WTC11 (cell line): ENCODE data around the gene DNAJC12. TPM values are rescaled to one million over a fixed set of nuclear protein-coding genes. Genes with fewer than 3 reads are reported as not detected.

Experiments
- ATAC-seq: fragments of 200-7000 bp; cut with Tn5 transposase; 2 replicates; pipeline ENCODE4 v1.10.0; 2021; ENCODE audit warnings: mild to moderate bottlenecking, moderate library complexity
- CTCF ChIA-PET: fragments of 300-600 bp; sonication (Branson Sonifier 250); formaldehyde crosslinking; loops from one replicate; lab custom pipeline; 2021; ENCODE audit warnings: antibody characterized with exemption; lab: Charles Lee
- POLR2A ChIA-PET: fragments of 350-600 bp; sonication (Branson Sonifier 250); formaldehyde crosslinking; loops from one replicate; lab custom pipeline; 2021; ENCODE audit warnings: antibody characterized with exemption; lab: Charles Lee
- DNase-seq: peaks from one replicate; pipeline ENCODE4 v3.0.0; 2021; ENCODE audit warnings: low spot score
- H3K27ac Mint-ChIP-seq: 2 replicates; pipeline ENCODE4 v1.8.0; 2021; ENCODE audit warnings: mixed read lengths
- H3K27me3 Mint-ChIP-seq: 2 replicates; pipeline ENCODE4 v1.8.0; 2021; ENCODE audit warnings: low read depth, mild to moderate bottlenecking, moderate library complexity, mixed read lengths
- H3K36me3 Mint-ChIP-seq: 2 replicates; pipeline ENCODE4 v1.8.0; 2021; ENCODE audit warnings: mixed read lengths
- H3K4me1 Mint-ChIP-seq: 2 replicates; pipeline ENCODE4 v1.8.0; 2022; ENCODE audit warnings: mixed read lengths
- H3K4me3 Mint-ChIP-seq: 2 replicates; pipeline ENCODE4 v1.8.0; 2021; ENCODE audit warnings: mild to moderate bottlenecking, moderate library complexity, mixed read lengths
- H3K9me3 Mint-ChIP-seq: 2 replicates; pipeline ENCODE4 v1.8.0; 2021; ENCODE audit warnings: mixed read lengths
- ATF2 ChIP-seq: sonication (generic); formaldehyde crosslinking; IDR thresholded peaks from 2 replicates; pipeline ENCODE4 v1.8.1; 2022; ENCODE audit warnings: low read depth, missing genetic modification reagents, borderline replicate concordance
- CBFB ChIP-seq: sonication (generic); formaldehyde crosslinking; IDR thresholded peaks from 2 replicates; pipeline ENCODE4 v1.8.1; 2022; ENCODE audit warnings: mild to moderate bottlenecking, low read depth, missing genetic modification reagents
- CREM ChIP-seq: sonication (generic); formaldehyde crosslinking; IDR thresholded peaks from 2 replicates; pipeline ENCODE4 v1.8.1; 2022; ENCODE audit warnings: mild to moderate bottlenecking, missing genetic modification reagents, moderate library complexity
- ERG ChIP-seq: fragments of 250-450 bp; sonication (Bioruptor Pico); IDR thresholded peaks from 2 replicates; pipeline ENCODE4 v1.8.0; 2021; ENCODE audit warnings: mild to moderate bottlenecking
- GABPB1 ChIP-seq: sonication (generic); formaldehyde crosslinking; IDR thresholded peaks from 2 replicates; pipeline ENCODE4 v1.8.1; 2023; ENCODE audit warnings: mild to moderate bottlenecking, missing genetic modification reagents
- RELA ChIP-seq: sonication (generic); formaldehyde crosslinking; IDR thresholded peaks from 2 replicates; pipeline ENCODE4 v1.8.1; 2022; ENCODE audit warnings: missing genetic modification reagents, mild to moderate bottlenecking, borderline replicate concordance
- SMAD4 ChIP-seq: sonication (generic); formaldehyde crosslinking; IDR thresholded peaks from 2 replicates; pipeline ENCODE4 v1.8.0; 2022; ENCODE audit warnings: mild to moderate bottlenecking, missing genetic modification reagents
- TP53 ChIP-seq: sonication (generic); formaldehyde crosslinking; IDR thresholded peaks from 2 replicates; pipeline ENCODE4 v1.8.1; 2023; ENCODE audit warnings: mild to moderate bottlenecking, missing genetic modification reagents
- USF2 ChIP-seq: sonication (generic); formaldehyde crosslinking; IDR thresholded peaks from 2 replicates; pipeline ENCODE4 v1.8.1; 2023; ENCODE audit warnings: mild to moderate bottlenecking, missing genetic modification reagents, moderate library complexity
- total RNA-seq: library from RNA; stranded (reverse); gene quantifications from 3 replicates; pipeline ENCODE4 v1.2.3, GENCODE V29; 2021
- TF ChIP-seq, protein P1 (sequence below): fragments of 250-450 bp; sonication (Bioruptor Pico); IDR thresholded peaks from 2 replicates; pipeline ENCODE4 v1.9.0; 2021; ENCODE audit warnings: mild to moderate bottlenecking
- TF ChIP-seq, protein P2 (sequence below): sonication (generic); formaldehyde crosslinking; IDR thresholded peaks from 2 replicates; pipeline ENCODE4 v1.8.0; 2023; ENCODE audit warnings: missing genetic modification reagents, mild to moderate bottlenecking, borderline replicate concordance

The DNAJC12 gene
- total RNA-seq, 1 experiment from 2014 or later: 0.94 TPM

GRCh38 chr10:67790534-67791408, 47.2 kb downstream of the DNAJC12 start:
- ChIA-PET POLR2A (no interaction called here), CTCF (interaction anchor here (2.0 kb wide), 2 partner anchors 11 to 65 kb away, joined by 5 to 9 read pairs; no protein-coding TSS in a partner anchor)
- no peaks in the 10 kb centered on the region for H3K9me3 Mint-ChIP-seq
- DNase-seq: no peak
- no peaks in the 10 kb centered on the region for H3K27me3 Mint-ChIP-seq
- H3K36me3 Mint-ChIP-seq: no peaks in the 10 kb centered on the region
- H3K27ac Mint-ChIP-seq: no peak overlapping the region
- no peak overlapping the region for H3K4me3 Mint-ChIP-seq
- ATAC-seq: no peak
- peak; percentile 93 for TF ChIP-seq GABPB1
- TF ChIP-seq, protein P1, sequence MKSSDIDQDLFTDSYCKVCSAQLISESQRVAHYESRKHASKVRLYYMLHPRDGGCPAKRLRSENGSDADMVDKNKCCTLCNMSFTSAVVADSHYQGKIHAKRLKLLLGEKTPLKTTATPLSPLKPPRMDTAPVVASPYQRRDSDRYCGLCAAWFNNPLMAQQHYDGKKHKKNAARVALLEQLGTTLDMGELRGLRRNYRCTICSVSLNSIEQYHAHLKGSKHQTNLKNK (CRISPR knock-in tag): no peak
- peaks cover 49% of the 10 kb centered on the region for H3K4me1 Mint-ChIP-seq

GRCh38 chr10:67789769-67790168, 48.2 kb downstream of the DNAJC12 start:
- H3K27me3 Mint-ChIP-seq: no peaks in the 10 kb centered on the region
- ATAC-seq: no peak
- POLR2A ChIA-PET: interaction anchor here (0.5 kb wide), 1 partner anchor 542 kb away, joined by 3 read pairs; the partner anchor contains the start of gene HNRNPH3
- H3K4me3 Mint-ChIP-seq: no peak overlapping the region
- no peak overlapping the region for H3K27ac Mint-ChIP-seq
- TF ChIP-seq, protein P2, sequence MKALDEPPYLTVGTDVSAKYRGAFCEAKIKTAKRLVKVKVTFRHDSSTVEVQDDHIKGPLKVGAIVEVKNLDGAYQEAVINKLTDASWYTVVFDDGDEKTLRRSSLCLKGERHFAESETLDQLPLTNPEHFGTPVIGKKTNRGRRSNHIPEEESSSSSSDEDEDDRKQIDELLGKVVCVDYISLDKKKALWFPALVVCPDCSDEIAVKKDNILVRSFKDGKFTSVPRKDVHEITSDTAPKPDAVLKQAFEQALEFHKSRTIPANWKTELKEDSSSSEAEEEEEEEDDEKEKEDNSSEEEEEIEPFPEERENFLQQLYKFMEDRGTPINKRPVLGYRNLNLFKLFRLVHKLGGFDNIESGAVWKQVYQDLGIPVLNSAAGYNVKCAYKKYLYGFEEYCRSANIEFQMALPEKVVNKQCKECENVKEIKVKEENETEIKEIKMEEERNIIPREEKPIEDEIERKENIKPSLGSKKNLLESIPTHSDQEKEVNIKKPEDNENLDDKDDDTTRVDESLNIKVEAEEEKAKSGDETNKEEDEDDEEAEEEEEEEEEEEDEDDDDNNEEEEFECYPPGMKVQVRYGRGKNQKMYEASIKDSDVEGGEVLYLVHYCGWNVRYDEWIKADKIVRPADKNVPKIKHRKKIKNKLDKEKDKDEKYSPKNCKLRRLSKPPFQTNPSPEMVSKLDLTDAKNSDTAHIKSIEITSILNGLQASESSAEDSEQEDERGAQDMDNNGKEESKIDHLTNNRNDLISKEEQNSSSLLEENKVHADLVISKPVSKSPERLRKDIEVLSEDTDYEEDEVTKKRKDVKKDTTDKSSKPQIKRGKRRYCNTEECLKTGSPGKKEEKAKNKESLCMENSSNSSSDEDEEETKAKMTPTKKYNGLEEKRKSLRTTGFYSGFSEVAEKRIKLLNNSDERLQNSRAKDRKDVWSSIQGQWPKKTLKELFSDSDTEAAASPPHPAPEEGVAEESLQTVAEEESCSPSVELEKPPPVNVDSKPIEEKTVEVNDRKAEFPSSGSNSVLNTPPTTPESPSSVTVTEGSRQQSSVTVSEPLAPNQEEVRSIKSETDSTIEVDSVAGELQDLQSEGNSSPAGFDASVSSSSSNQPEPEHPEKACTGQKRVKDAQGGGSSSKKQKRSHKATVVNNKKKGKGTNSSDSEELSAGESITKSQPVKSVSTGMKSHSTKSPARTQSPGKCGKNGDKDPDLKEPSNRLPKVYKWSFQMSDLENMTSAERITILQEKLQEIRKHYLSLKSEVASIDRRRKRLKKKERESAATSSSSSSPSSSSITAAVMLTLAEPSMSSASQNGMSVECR (CRISPR knock-in tag): no peak
- TF ChIP-seq USF2 (CRISPR knock-in tag) (no peak), ATF2 (no peak)
- TF ChIP-seq, all 79 proteins: peak for 0
- CTCF ChIA-PET: interaction anchor here (2.0 kb wide), 2 partner anchors 10 to 66 kb away, joined by 5 to 9 read pairs; no protein-coding TSS in a partner anchor
- Mint-ChIP-seq H3K9me3 (no peaks in the 10 kb centered on the region), H3K36me3 (no peaks in the 10 kb centered on the region), H3K4me1 (peaks cover 43% of the 10 kb centered on the region)
- no peak for DNase-seq

GRCh38 chr10:67788028-67788886, 49.7 kb downstream of the DNAJC12 start:
- DNase-seq: peak; percentile 92
- ChIA-PET CTCF (interaction anchor here (0.5 to 1.9 kb wide), 67 partner anchors 9 to 920 kb away, joined by 3 to 44 read pairs (median 5); partner anchors contain the start of genes DNAJC12, HNRNPH3 and SIRT1), POLR2A (interaction anchor here (0.6 to 1.1 kb wide), 2 partner anchors 22 to 545 kb away, joined by 5 to 9 read pairs; partner anchors contain the start of gene PBLD)
- ATAC-seq: peak; percentile 97
- Mint-ChIP-seq H3K27ac (no peak overlapping the region), H3K9me3 (no peaks in the 10 kb centered on the region), H3K36me3 (no peaks in the 10 kb centered on the region), H3K4me3 (peak overlapping the region; percentile 25; the same call in 1 of the 2 replicates), H3K4me1 (peaks cover 34% of the 10 kb centered on the region), H3K27me3 (no peaks in the 10 kb centered on the region; the same call in 1 of the 2 replicates)
- TF ChIP-seq ERG (CRISPR knock-in tag) (no peak), SMAD4 (no peak), RELA (CRISPR knock-in tag) (no peak), CBFB (CRISPR knock-in tag) (no peak), TP53 (CRISPR knock-in tag) (no peak), CREM (CRISPR knock-in tag) (no peak)
- TF ChIP-seq, protein P2 (CRISPR knock-in tag): no peak
